Measurements from ENCODE around the gene FAM241A. TPM values are rescaled to one million over a fixed set of nuclear protein-coding genes. Genes with fewer than 3 reads are reported as not detected.

The FAM241A gene
- total and polyA plus RNA-seq, 2 donors (not counting 3 experiments of a cell fraction or from before 2014, with no cell fraction given), result 3.2 to 9.1 TPM

DNA sequence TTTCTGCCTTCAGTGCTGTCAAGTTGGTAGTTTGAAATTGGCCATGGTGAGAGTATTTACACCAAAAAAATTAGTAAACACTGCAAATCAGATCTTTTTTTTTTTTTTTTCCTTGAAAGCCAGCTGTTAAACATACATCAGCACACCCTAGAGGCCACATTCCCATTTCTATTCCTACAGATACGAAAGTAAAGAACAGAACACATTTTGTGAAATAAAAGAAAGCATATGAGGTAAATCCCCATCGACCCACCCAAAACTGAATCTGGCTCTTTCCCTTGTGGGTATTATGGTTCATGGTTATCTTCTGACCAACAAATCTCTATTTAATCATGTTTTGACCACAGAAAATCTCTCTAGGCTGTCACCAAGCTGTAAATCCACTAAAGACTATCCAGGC lies 44.5 kb downstream of the FAM241A start:
- TF ChIP-seq MYC (IDR thresholded peaks at IDR 0.05; ENCODE audit: low read depth, low read length) (no peak), POLR2AphosphoS5 (IDR thresholded peaks at IDR 0.05; ENCODE audit: insufficient read depth, low read depth, low read length) (no peak), EZH2 (IDR thresholded peaks at IDR 0.05; ENCODE audit: borderline replicate concordance, low read depth, low read length, severe bottlenecking) (no peak), JUN (IDR thresholded peaks at IDR 0.05; ENCODE audit: borderline replicate concordance, insufficient read depth, insufficient read length, low read depth) (no peak), GATA2 (IDR thresholded peaks at IDR 0.05; ENCODE audit: insufficient read depth, insufficient read length, low read depth, low read length) (no peak), FOS (IDR thresholded peaks at IDR 0.05; ENCODE audit: borderline replicate concordance, insufficient read depth, low read length) (no peak), POLR2A (IDR thresholded peaks at IDR 0.05; ENCODE audit: low read depth, low read length) (no peak)
- TF ChIP-seq, protein P1, sequence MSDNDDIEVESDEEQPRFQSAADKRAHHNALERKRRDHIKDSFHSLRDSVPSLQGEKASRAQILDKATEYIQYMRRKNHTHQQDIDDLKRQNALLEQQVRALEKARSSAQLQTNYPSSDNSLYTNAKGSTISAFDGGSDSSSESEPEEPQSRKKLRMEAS (IDR thresholded peaks at IDR 0.05; ENCODE audit: insufficient read depth, insufficient read length), result no peak
- TF ChIP-seq, protein P2, sequence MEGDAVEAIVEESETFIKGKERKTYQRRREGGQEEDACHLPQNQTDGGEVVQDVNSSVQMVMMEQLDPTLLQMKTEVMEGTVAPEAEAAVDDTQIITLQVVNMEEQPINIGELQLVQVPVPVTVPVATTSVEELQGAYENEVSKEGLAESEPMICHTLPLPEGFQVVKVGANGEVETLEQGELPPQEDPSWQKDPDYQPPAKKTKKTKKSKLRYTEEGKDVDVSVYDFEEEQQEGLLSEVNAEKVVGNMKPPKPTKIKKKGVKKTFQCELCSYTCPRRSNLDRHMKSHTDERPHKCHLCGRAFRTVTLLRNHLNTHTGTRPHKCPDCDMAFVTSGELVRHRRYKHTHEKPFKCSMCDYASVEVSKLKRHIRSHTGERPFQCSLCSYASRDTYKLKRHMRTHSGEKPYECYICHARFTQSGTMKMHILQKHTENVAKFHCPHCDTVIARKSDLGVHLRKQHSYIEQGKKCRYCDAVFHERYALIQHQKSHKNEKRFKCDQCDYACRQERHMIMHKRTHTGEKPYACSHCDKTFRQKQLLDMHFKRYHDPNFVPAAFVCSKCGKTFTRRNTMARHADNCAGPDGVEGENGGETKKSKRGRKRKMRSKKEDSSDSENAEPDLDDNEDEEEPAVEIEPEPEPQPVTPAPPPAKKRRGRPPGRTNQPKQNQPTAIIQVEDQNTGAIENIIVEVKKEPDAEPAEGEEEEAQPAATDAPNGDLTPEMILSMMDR (IDR thresholded peaks at IDR 0.05; ENCODE audit: extremely low read depth in 1 of 2, insufficient read depth in 1 of 2, low read depth in 1 of 2, low read length in 2 of 2), result no peak
- peak; percentile 44 for DNase-seq (ENCODE audit: low read depth, low spot score)
- H2AFZ ChIP-seq (ENCODE audit: low read depth, low read length), result no peak overlapping the region
- H3K27ac ChIP-seq (ENCODE audit: insufficient read depth, low read depth, low read length), result no peak overlapping the region
- FAIRE-seq, result no peak
- intact Hi-C loops (cut with micrococcal nuclease), result loop anchor here (5.0 kb wide), 1 partner anchor 92 kb away; no protein-coding TSS in a partner anchor
- H3K9ac ChIP-seq (replicated peaks; ENCODE audit: extremely low read depth, insufficient read depth, low read length), result no peak overlapping the region
- POLR2A ChIA-PET, result no interaction called here
- CTCF ChIA-PET, result interaction anchor here (0.7 to 2.5 kb wide), 12 partner anchors 9 to 96 kb away, joined by 3 to 26 read pairs (median 3); partner anchors contain the start of gene TIFA
- H3K79me2 ChIP-seq (ENCODE audit: control insufficient read depth, insufficient read depth, low read length), result peaks cover 3% of the 10 kb centered on the region
- H3K4me2 ChIP-seq (ENCODE audit: insufficient read depth, low read length), result no peak overlapping the region
- H3K36me3 ChIP-seq (ENCODE audit: control insufficient read depth in 2 of 2, extremely low read depth in 1 of 2, insufficient read depth in 2 of 2, low read length in 2 of 2), result no peaks in the 10 kb centered on the region
- dilution Hi-C loops (cut with MboI; ENCODE audit: extremely low pct_ligation_motif_present, low sequenced_read_pairs), result no loop called here
- no peaks in the 10 kb centered on the region for H3K27me3 ChIP-seq (ENCODE audit: control insufficient read depth in 2 of 2, insufficient read depth in 2 of 2, low read length in 2 of 2)
- no peaks in the 10 kb centered on the region for H4K20me1 ChIP-seq (replicated peaks; ENCODE audit: control insufficient read depth, extremely low read depth, insufficient read depth, low read length)
- H3K9me3 ChIP-seq (replicated peaks; ENCODE audit: control insufficient read depth, insufficient read depth, low read length), result no peaks in the 10 kb centered on the region
- H3K4me1 ChIP-seq (ENCODE audit: control insufficient read depth, extremely low read depth, insufficient read depth, low read length), result no peaks in the 10 kb centered on the region
- no TSS peak for BruUV-seq (replicated peaks)
- H3K9me1 ChIP-seq (replicated peaks; ENCODE audit: control insufficient read depth, extremely low read depth, insufficient read depth, low read length), result no peaks in the 10 kb centered on the region
- H3K4me3 ChIP-seq (replicated peaks in 1 of 3; ENCODE audit: insufficient read depth in 1 of 3, low read depth in 1 of 3, low read length in 3 of 3), result no peak overlapping the region

Measured in endothelial cell of umbilical vein (primary cell).